Stimulated activated CD8-positive, alpha-beta memory T cell treated with anti-CD3 and anti-CD28 coated beads, Interleukin-7, amount 100 ng/mL, for 1 hour (primary cell): ENCODE measurements around the gene RPL34.
A peak's percentile ranks its signal among the peaks of the same experiment; 100 is the strongest.

Experiments used
- DNase-seq, 2 donors: peaks; one replicate each; pipeline ENCODE4 v3.0.0-alpha.2; 2020; ENCODE audit warnings: low read depth in 2 of 2

The RPL34 gene

GRCh38 chr4:108624263-108625056, 4.1 kb downstream of the RPL34 start:
- no peak for DNase-seq

- DNase-seq, result no peak
Measured at GRCh38 chr4:108626056-108626455, 5.7 kb downstream of the RPL34 start.

GRCh38 chr4:108628411-108628810, 8.0 kb downstream of the RPL34 start:
- DNase-seq, result no peak

- DNase-seq, result no peak
Measured at GRCh38 chr4:108635070-108635655, 14.8 kb downstream of the RPL34 start.

- DNase-seq, result no peak
Measured at GRCh38 chr4:108636246-108636645, 15.9 kb downstream of the RPL34 start.

- no peak for DNase-seq
Measured at GRCh38 chr4:108637856-108638255, 17.5 kb downstream of the RPL34 start.

GRCh38 chr4:108644237-108644636, 23.9 kb downstream of the RPL34 start:
- no peak for DNase-seq

GRCh38 chr4:108646706-108647105, 26.3 kb downstream of the RPL34 start:
- DNase-seq, result no peak

GRCh38 chr4:108649863-108650211, 29.5 kb downstream of the RPL34 start:
- no peak for DNase-seq

GRCh38 chr4:108650212-108651013, 30.0 kb downstream of the RPL34 start, which contains the start of gene OSTC:
Gene OSTC (plus strand): TSS chr4:108650599. CDS start chr4:108650656, 57 bp downstream.
- DNase-seq, result peak; percentile 84 to 92

- no peak for DNase-seq
Measured at GRCh38 chr4:108651014-108651791, 30.8 kb downstream of the RPL34 start.

- no peak for DNase-seq
Measured at GRCh38 chr4:108662629-108663028, 42.3 kb downstream of the RPL34 start.

GRCh38 chr4:108674356-108674977, 54.1 kb downstream of the RPL34 start:
- DNase-seq, result no peak
